ENCODE data around the gene LCN6. TPM values are rescaled to one million over a fixed set of nuclear protein-coding genes. Genes with fewer than 3 reads are reported as not detected.
A peak's percentile ranks its signal among the peaks of the same experiment; 100 is the strongest.

The LCN6 gene
- total and polyA plus RNA-seq, 9 of the 15 experiments (the other 6 are each of a cell fraction or from before 2014, with no cell fraction given) = 0.10 to 0.45 (median 0.37) TPM; not detected in 5

- TF ChIP-seq TRIM28 (IDR thresholded peaks at IDR 0.05) (no peak), CBX1 (IDR thresholded peaks at IDR 0.05; ENCODE audit: low read depth) (no peak), HMBOX1 (IDR thresholded peaks at IDR 0.05) (no peak), E2F6 (IDR thresholded peaks at IDR 0.05; ENCODE audit: borderline replicate concordance in 1 of 2, extremely low read depth in 1 of 2, insufficient read depth in 1 of 2, insufficient read length in 1 of 2, low read depth in 1 of 2, low read length in 1 of 2, poor library complexity in 1 of 2, severe bottlenecking in 1 of 2) (peak; percentile 17 to 34), GTF2F1 (IDR thresholded peaks at IDR 0.05; ENCODE audit: low read depth, low read length) (no peak), COPS2 (conservative IDR thresholded peaks at IDR 0.05) (no peak)
- TF ChIP-seq, protein P1, sequence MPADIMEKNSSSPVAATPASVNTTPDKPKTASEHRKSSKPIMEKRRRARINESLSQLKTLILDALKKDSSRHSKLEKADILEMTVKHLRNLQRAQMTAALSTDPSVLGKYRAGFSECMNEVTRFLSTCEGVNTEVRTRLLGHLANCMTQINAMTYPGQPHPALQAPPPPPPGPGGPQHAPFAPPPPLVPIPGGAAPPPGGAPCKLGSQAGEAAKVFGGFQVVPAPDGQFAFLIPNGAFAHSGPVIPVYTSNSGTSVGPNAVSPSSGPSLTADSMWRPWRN (IDR thresholded peaks at IDR 0.05; ENCODE audit: low read depth) = no peak
- TF ChIP-seq, protein P2, sequence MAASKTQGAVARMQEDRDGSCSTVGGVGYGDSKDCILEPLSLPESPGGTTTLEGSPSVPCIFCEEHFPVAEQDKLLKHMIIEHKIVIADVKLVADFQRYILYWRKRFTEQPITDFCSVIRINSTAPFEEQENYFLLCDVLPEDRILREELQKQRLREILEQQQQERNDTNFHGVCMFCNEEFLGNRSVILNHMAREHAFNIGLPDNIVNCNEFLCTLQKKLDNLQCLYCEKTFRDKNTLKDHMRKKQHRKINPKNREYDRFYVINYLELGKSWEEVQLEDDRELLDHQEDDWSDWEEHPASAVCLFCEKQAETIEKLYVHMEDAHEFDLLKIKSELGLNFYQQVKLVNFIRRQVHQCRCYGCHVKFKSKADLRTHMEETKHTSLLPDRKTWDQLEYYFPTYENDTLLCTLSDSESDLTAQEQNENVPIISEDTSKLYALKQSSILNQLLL (CRISPR knock-in tag; IDR thresholded peaks at IDR 0.05; ENCODE audit: borderline replicate concordance) = no peak
- TF ChIP-seq, protein P3, sequence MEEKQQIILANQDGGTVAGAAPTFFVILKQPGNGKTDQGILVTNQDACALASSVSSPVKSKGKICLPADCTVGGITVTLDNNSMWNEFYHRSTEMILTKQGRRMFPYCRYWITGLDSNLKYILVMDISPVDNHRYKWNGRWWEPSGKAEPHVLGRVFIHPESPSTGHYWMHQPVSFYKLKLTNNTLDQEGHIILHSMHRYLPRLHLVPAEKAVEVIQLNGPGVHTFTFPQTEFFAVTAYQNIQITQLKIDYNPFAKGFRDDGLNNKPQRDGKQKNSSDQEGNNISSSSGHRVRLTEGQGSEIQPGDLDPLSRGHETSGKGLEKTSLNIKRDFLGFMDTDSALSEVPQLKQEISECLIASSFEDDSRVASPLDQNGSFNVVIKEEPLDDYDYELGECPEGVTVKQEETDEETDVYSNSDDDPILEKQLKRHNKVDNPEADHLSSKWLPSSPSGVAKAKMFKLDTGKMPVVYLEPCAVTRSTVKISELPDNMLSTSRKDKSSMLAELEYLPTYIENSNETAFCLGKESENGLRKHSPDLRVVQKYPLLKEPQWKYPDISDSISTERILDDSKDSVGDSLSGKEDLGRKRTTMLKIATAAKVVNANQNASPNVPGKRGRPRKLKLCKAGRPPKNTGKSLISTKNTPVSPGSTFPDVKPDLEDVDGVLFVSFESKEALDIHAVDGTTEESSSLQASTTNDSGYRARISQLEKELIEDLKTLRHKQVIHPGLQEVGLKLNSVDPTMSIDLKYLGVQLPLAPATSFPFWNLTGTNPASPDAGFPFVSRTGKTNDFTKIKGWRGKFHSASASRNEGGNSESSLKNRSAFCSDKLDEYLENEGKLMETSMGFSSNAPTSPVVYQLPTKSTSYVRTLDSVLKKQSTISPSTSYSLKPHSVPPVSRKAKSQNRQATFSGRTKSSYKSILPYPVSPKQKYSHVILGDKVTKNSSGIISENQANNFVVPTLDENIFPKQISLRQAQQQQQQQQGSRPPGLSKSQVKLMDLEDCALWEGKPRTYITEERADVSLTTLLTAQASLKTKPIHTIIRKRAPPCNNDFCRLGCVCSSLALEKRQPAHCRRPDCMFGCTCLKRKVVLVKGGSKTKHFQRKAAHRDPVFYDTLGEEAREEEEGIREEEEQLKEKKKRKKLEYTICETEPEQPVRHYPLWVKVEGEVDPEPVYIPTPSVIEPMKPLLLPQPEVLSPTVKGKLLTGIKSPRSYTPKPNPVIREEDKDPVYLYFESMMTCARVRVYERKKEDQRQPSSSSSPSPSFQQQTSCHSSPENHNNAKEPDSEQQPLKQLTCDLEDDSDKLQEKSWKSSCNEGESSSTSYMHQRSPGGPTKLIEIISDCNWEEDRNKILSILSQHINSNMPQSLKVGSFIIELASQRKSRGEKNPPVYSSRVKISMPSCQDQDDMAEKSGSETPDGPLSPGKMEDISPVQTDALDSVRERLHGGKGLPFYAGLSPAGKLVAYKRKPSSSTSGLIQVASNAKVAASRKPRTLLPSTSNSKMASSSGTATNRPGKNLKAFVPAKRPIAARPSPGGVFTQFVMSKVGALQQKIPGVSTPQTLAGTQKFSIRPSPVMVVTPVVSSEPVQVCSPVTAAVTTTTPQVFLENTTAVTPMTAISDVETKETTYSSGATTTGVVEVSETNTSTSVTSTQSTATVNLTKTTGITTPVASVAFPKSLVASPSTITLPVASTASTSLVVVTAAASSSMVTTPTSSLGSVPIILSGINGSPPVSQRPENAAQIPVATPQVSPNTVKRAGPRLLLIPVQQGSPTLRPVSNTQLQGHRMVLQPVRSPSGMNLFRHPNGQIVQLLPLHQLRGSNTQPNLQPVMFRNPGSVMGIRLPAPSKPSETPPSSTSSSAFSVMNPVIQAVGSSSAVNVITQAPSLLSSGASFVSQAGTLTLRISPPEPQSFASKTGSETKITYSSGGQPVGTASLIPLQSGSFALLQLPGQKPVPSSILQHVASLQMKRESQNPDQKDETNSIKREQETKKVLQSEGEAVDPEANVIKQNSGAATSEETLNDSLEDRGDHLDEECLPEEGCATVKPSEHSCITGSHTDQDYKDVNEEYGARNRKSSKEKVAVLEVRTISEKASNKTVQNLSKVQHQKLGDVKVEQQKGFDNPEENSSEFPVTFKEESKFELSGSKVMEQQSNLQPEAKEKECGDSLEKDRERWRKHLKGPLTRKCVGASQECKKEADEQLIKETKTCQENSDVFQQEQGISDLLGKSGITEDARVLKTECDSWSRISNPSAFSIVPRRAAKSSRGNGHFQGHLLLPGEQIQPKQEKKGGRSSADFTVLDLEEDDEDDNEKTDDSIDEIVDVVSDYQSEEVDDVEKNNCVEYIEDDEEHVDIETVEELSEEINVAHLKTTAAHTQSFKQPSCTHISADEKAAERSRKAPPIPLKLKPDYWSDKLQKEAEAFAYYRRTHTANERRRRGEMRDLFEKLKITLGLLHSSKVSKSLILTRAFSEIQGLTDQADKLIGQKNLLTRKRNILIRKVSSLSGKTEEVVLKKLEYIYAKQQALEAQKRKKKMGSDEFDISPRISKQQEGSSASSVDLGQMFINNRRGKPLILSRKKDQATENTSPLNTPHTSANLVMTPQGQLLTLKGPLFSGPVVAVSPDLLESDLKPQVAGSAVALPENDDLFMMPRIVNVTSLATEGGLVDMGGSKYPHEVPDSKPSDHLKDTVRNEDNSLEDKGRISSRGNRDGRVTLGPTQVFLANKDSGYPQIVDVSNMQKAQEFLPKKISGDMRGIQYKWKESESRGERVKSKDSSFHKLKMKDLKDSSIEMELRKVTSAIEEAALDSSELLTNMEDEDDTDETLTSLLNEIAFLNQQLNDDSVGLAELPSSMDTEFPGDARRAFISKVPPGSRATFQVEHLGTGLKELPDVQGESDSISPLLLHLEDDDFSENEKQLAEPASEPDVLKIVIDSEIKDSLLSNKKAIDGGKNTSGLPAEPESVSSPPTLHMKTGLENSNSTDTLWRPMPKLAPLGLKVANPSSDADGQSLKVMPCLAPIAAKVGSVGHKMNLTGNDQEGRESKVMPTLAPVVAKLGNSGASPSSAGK (IDR thresholded peaks at IDR 0.05) = no peak
Measured at GRCh38 chr9:136711751-136712689, 36.3 kb downstream of the LCN6 start, which contains the start of gene DIPK1B (continued).

Data from K562 (cell line).